HCT116 (cell line): Measurements from ENCODE around the gene CMIP. TPM values are rescaled to one million over a fixed set of nuclear protein-coding genes. Genes with fewer than 3 reads are reported as not detected.

Experiments
- ATAC-seq: fragments of 200-7000 bp; cut with Tn5 transposase; 2 replicates; pipeline ENCODE4 v1.9.1; 2020; ENCODE audit warnings: mild to moderate bottlenecking, moderate library complexity
- BruUV-seq: library from RNA; stranded (reverse); fragments of 400-500 nt; replicated peaks from 2 replicates; lab custom pipeline; 2021; lab: Mats Ljungman, UMichigan
- CTCF ChIA-PET: fragments of 300-600 bp; sonication (Branson Sonifier 250); formaldehyde crosslinking; loops from one replicate; lab custom pipeline; 2021; ENCODE audit warnings: antibody characterized with exemption; lab: Charles Lee
- POLR2A ChIA-PET: fragments of 300-600, 350-600 bp; sonication (Branson Sonifier 250); formaldehyde crosslinking; loops from one replicate; lab custom pipeline; 2021; ENCODE audit warnings: antibody characterized with exemption; lab: Charles Lee
- RAD21 ChIA-PET, 2 experiments: fragments of 300-600 bp; sonication (Branson Sonifier 250); formaldehyde crosslinking; loops; one replicate each; lab custom pipeline; 2023; ENCODE audit warnings: low total read pairs in 2 of 2; ENCODE audit not compliant: uncharacterized antibody in 2 of 2, unreplicated experiment in 2 of 2, low non-redundant PET in 1 of 2; lab: Charles Lee
- DNase-seq: peaks from one replicate; pipeline ENCODE4 v3.0.0-alpha.2; 2010; ENCODE audit warnings: low read depth, low spot score
- H2AFZ ChIP-seq: fragments of 200-600 bp; shearing (Covaris generic), sonication (generic); 2 replicates; pipeline ENCODE4 v1.6.1; 2017; ENCODE audit warnings: low read depth, mixed run types, mixed read lengths, antibody characterized with exemption, low read length; ENCODE audit not compliant: poor library complexity, severe bottlenecking
- H3K27ac ChIP-seq: 2 replicates; pipeline ENCODE4 v1.5.1; 2012; ENCODE audit warnings: low read depth, low read length
- H3K27me3 ChIP-seq: fragments of 200-600 bp; sonication (generic); 2 replicates; pipeline ENCODE4 v1.6.1; 2016; ENCODE audit warnings: mixed run types, low read length, mixed read lengths; ENCODE audit not compliant: insufficient read depth
- H3K36me3 ChIP-seq, 2 experiments: fragments of 200-500 bp in 1 of 2; fragments of 200-600 bp in 1 of 2; sonication (Bioruptor generic) in 1 of 2; sonication (generic) in 1 of 2; 2 replicates each; pipeline versions ENCODE4 v1.5.1 to v1.6.1; 2014 to 2016; ENCODE audit warnings: low read length in 2 of 2, inconsistent platforms in 1 of 2, mixed read lengths in 1 of 2, mixed run types in 1 of 2; ENCODE audit not compliant: insufficient read depth in 2 of 2, control insufficient read depth in 1 of 2
- H3K4me1 ChIP-seq, 2 experiments: fragments of 200-600 bp in 1 of 2; sonication (generic) in 1 of 2; 2 replicates each; pipeline versions ENCODE4 v1.5.1 to v1.6.1; 2012 to 2017; ENCODE audit warnings: low read length in 2 of 2, inconsistent platforms in 1 of 2, mild to moderate bottlenecking in 1 of 2, mixed read lengths in 1 of 2, mixed run types in 1 of 2, moderate library complexity in 1 of 2; ENCODE audit not compliant: insufficient read depth in 2 of 2, control insufficient read depth in 1 of 2
- H3K4me2 ChIP-seq: fragments of 200-600 bp; sonication (generic); 2 replicates; pipeline ENCODE4 v1.6.1; 2017; ENCODE audit warnings: mixed run types, low read length, mixed read lengths
- H3K4me3 ChIP-seq, 2 experiments: fragments of 200-600 bp in 1 of 2; sonication (generic) in 1 of 2; replicated peaks in 1 of 2; 2 replicates each; pipeline ENCODE4 v1.5.1; 2011 to 2016; ENCODE audit warnings: low read length in 2 of 2, control low read depth in 1 of 2, low read depth in 1 of 2, mild to moderate bottlenecking in 1 of 2, mixed read lengths in 1 of 2, mixed run types in 1 of 2
- H3K79me2 ChIP-seq: fragments of 200-600 bp; sonication (generic); 2 replicates; pipeline ENCODE4 v1.6.1; 2017; ENCODE audit warnings: mild to moderate bottlenecking, mixed run types, low read length, moderate library complexity, mixed read lengths; ENCODE audit not compliant: insufficient read depth
- H3K9ac ChIP-seq: fragments of 200-600 bp; sonication (generic); 2 replicates; pipeline ENCODE4 v1.6.1; 2016; ENCODE audit warnings: low read length, mixed read lengths
- H3K9me2 ChIP-seq: fragments of 200-600 bp; sonication (generic), shearing (Covaris generic); 2 replicates; pipeline ENCODE4 v1.6.1; 2017; ENCODE audit warnings: mixed run types, mild to moderate bottlenecking, moderate library complexity; ENCODE audit not compliant: insufficient read depth
- H3K9me3 ChIP-seq, 2 experiments: fragments of 200-500 bp in 1 of 2; fragments of 200-600 bp in 1 of 2; sonication (Bioruptor generic) in 1 of 2; sonication (generic) in 1 of 2; 2 replicates each; pipeline ENCODE4 v1.6.1; 2014 to 2017; ENCODE audit warnings: low read length in 2 of 2, mixed read lengths in 2 of 2, inconsistent platforms in 1 of 2, low read depth in 1 of 2, mild to moderate bottlenecking in 1 of 2, mixed run types in 1 of 2, moderate library complexity in 1 of 2; ENCODE audit not compliant: control insufficient read depth in 1 of 2, insufficient read depth in 1 of 2
- H4K20me1 ChIP-seq: fragments of 200-600 bp; sonication (generic), shearing (Covaris generic); 2 replicates; pipeline ENCODE4 v1.6.1; 2017; ENCODE audit warnings: mixed run types, mild to moderate bottlenecking, moderate library complexity; ENCODE audit not compliant: insufficient read depth
- CBX3 ChIP-seq: IDR thresholded peaks from 2 replicates; pipeline ENCODE4 v1.6.1; 2012; ENCODE audit warnings: low read depth
- CEBPB ChIP-seq: IDR thresholded peaks from 2 replicates; pipeline ENCODE4 v1.6.1; 2012; ENCODE audit warnings: low read depth
- EGR1 ChIP-seq: IDR thresholded peaks from 2 replicates; pipeline ENCODE4 v1.6.1; 2012; ENCODE audit warnings: low read depth
- ELF1 ChIP-seq: IDR thresholded peaks from 2 replicates; pipeline ENCODE4 v1.6.1; 2012; ENCODE audit warnings: low read depth, borderline replicate concordance
- EZH2 ChIP-seq: fragments of 200-600 bp; sonication (generic); IDR thresholded peaks from 2 replicates; pipeline ENCODE4 v1.6.1; 2017; ENCODE audit warnings: antibody characterized with exemption, mixed run types
- EZH2phosphoT487 ChIP-seq: fragments of 200-600 bp; IDR thresholded peaks from 2 replicates; pipeline ENCODE4 v1.6.1; 2018; ENCODE audit warnings: antibody characterized with exemption, borderline replicate concordance
- FOSL1 ChIP-seq: IDR thresholded peaks from 2 replicates; pipeline ENCODE4 v1.6.1; 2012; ENCODE audit warnings: low read depth
- JUND ChIP-seq: IDR thresholded peaks from 2 replicates; pipeline ENCODE4 v1.6.1; 2012
- MAX ChIP-seq: IDR thresholded peaks from 2 replicates; pipeline ENCODE4 v1.6.1; 2012
- POLR2A ChIP-seq: IDR thresholded peaks from 2 replicates; pipeline ENCODE4 v1.7.0; 2011; ENCODE audit warnings: borderline replicate concordance; ENCODE audit not compliant: insufficient read depth, insufficient read length; ENCODE audit errors: extremely low read depth
- POLR2AphosphoS5 ChIP-seq: IDR thresholded peaks from 2 replicates; pipeline ENCODE4 v1.6.1; 2011; ENCODE audit warnings: mild to moderate bottlenecking, low read depth, low read length, moderate library complexity
- SP1 ChIP-seq: IDR thresholded peaks from 2 replicates; pipeline ENCODE4 v1.6.1; 2012; ENCODE audit warnings: low read depth
- SRF ChIP-seq: IDR thresholded peaks from 2 replicates; pipeline ENCODE4 v1.6.1; 2012; ENCODE audit warnings: low read depth
- ZFX ChIP-seq: fragments of 450-650 bp; IDR thresholded peaks from 2 replicates; pipeline ENCODE4 v1.6.1; 2017
- intact Hi-C: fragments of 100-400 bp; cut with micrococcal nuclease; formaldehyde crosslinking; loops from 2 replicates; pipeline ENCODE4 v1.10.0; 2022
- total RNA-seq: library from RNA; stranded (reverse); gene quantifications from one replicate; pipeline ENCODE4 v1.2.1, GENCODE V29; 2021; ENCODE audit not compliant: unreplicated experiment
- TF ChIP-seq, protein P1 (sequence below): IDR thresholded peaks from 2 replicates; pipeline ENCODE4 v1.6.1; 2012

Gene CMIP
- total RNA-seq, 1 experiment from 2014 or later = 64.6 TPM

DNA sequence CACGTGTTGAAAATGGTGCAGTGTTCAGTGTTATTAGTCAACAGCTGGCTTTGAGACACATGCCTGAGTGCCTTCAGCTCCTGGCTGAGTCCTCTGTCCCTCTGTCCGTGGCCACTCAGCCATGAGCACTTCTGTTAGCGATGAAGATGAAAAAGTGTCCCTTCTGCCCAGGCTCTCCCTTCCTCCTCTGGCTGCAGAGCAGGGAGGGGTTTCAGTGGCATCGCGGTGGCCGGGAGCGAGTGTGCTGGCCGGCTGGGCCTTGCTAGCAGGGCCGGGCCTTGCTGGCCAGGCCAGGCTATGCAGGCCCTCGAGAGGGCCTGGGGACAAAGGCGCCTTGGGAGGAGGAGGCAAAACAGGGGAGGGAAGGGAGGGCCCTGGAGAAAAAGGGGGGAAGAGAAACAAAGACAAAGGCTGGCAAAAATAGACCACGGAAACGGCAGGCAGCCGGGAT lies 47.7 kb downstream of the CMIP start:
- no peaks in the 10 kb centered on the region; a peak in 1 of 4 replicates for H3K36me3 ChIP-seq
- H3K79me2 ChIP-seq = peaks cover 97% of the 10 kb centered on the region
- peak overlapping the region; percentile 58 for H3K9ac ChIP-seq
- H3K4me3 ChIP-seq = no peak overlapping the region
- H3K9me3 ChIP-seq = no peaks in the 10 kb centered on the region
- H4K20me1 ChIP-seq = no peaks in the 10 kb centered on the region
- POLR2A ChIA-PET = no interaction called here
- 0 out of 2 replicates have a peak overlapping the region, but pooled peaks have one; percentile 4 for H3K4me2 ChIP-seq
- H2AFZ ChIP-seq = no peak overlapping the region
- no TSS peak for BruUV-seq
- no peak for ATAC-seq
- peaks cover 33 to 78% of the 10 kb centered on the region in 2 experiments for H3K4me1 ChIP-seq
- no peak for TF ChIP-seq EZH2phosphoT487
- no peak for TF ChIP-seq FOSL1
- no peak for TF ChIP-seq ELF1
- no peak for TF ChIP-seq POLR2A
- no peak for TF ChIP-seq EGR1
- no peak for TF ChIP-seq CBX3
- TF ChIP-seq CEBPB = no peak
- TF ChIP-seq EZH2 = no peak
- no peak for TF ChIP-seq JUND
- TF ChIP-seq, protein P1, sequence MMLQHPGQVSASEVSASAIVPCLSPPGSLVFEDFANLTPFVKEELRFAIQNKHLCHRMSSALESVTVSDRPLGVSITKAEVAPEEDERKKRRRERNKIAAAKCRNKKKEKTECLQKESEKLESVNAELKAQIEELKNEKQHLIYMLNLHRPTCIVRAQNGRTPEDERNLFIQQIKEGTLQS = no peak
- TF ChIP-seq MAX = no peak
- TF ChIP-seq POLR2AphosphoS5 = no peak
- TF ChIP-seq SP1 = no peak
- no peak for TF ChIP-seq SRF
- no peak for TF ChIP-seq ZFX
- CTCF ChIA-PET = no interaction called here
- H3K9me2 ChIP-seq = no peaks in the 10 kb centered on the region
- no peaks in the 10 kb centered on the region for H3K27me3 ChIP-seq
- intact Hi-C loops = no loop called here
- RAD21 ChIA-PET = no interaction called here
- no peak overlapping the region; the same call in 1 of the 2 replicates for H3K27ac ChIP-seq
- DNase-seq = no peak
